Measurements from ENCODE around the gene SETD9.

Gene SETD9

DNA sequence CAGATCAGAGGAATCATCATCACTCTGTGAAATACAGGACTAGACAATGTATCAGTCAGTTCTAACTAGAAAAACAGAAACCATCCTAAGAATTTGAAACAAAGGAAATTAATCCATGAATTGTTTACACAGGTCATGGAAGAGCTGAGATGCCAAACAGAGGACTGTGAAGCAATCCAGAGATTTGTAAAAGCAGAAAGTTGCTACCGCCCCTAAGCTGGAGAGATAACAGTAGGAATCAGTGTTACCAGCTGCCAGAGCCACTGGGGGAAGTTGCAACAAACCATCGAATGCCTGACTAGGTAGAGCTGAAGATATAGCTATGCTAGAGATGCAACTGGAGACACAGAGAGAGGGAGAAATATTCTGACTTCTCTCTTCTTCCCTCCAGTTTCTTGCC lies 52.9 kb downstream of the SETD9 start:
- no peaks in the 10 kb centered on the region for H3K4me1 ChIP-seq (ENCODE audit: control insufficient read depth, insufficient read depth, low read depth, low read length)
- no peak overlapping the region for H4K91ac ChIP-seq (ENCODE audit: low read length)
- H2AK5ac ChIP-seq (ENCODE audit: low read length, severe bottlenecking), result no peak overlapping the region
- H3K9ac ChIP-seq (ENCODE audit: low read length), result no peak overlapping the region
- no peak overlapping the region for H2BK15ac ChIP-seq (ENCODE audit: low read depth, poor library complexity, severe bottlenecking)
- no peak overlapping the region for H2BK120ac ChIP-seq (ENCODE audit: low read depth, low read length)
- no peak overlapping the region for H2BK12ac ChIP-seq (ENCODE audit: low read length in 2 of 2)
- WGBS, result 29% methylated on average over 1 of the region's 2 CpGs
- H3K4me3 ChIP-seq (ENCODE audit: insufficient read depth in 1 of 2, low read depth in 1 of 2, low read length in 2 of 2), result no peak overlapping the region
- no peak overlapping the region for H4K8ac ChIP-seq (ENCODE audit: low read length)
- H3K23ac ChIP-seq (ENCODE audit: low read length in 2 of 2), result no peak overlapping the region
- H2AFZ ChIP-seq (ENCODE audit: low read depth, low read length), result no peak overlapping the region
- DNase-seq, result peak; percentile 5
- no peak overlapping the region for H3K18ac ChIP-seq (ENCODE audit: low read depth in 1 of 2, low read length in 2 of 2)
- H3K27me3 ChIP-seq (ENCODE audit: control insufficient read depth in 1 of 2, insufficient read depth in 1 of 2, low read length in 2 of 2), result peaks cover 50 to 61% of the 10 kb centered on the region in 2 experiments
- no peaks in the 10 kb centered on the region for H3K9me3 ChIP-seq (ENCODE audit: control insufficient read depth, low read length)
- H3K36me3 ChIP-seq (ENCODE audit: control insufficient read depth in 1 of 2, insufficient read depth in 2 of 2, low read depth in 1 of 2, low read length in 2 of 2), result no peaks in the 10 kb centered on the region
- no peak overlapping the region for H3K4me2 ChIP-seq (ENCODE audit: low read length, poor library complexity, severe bottlenecking)
- H3K14ac ChIP-seq (ENCODE audit: low read length in 2 of 2), result no peak overlapping the region
- H3K79me1 ChIP-seq (replicated peaks; ENCODE audit: low read length, poor library complexity, severe bottlenecking), result no peaks in the 10 kb centered on the region
- H3K27ac ChIP-seq (ENCODE audit: low read length, poor library complexity, severe bottlenecking), result no peak overlapping the region
- no peak overlapping the region for H2BK5ac ChIP-seq (ENCODE audit: low read depth, low read length, poor library complexity, severe bottlenecking)
- peak overlapping the region in 1 of 2 experiments; percentile 16 for H3K4ac ChIP-seq (ENCODE audit: low read depth in 1 of 2, low read length in 2 of 2)

DNA sequence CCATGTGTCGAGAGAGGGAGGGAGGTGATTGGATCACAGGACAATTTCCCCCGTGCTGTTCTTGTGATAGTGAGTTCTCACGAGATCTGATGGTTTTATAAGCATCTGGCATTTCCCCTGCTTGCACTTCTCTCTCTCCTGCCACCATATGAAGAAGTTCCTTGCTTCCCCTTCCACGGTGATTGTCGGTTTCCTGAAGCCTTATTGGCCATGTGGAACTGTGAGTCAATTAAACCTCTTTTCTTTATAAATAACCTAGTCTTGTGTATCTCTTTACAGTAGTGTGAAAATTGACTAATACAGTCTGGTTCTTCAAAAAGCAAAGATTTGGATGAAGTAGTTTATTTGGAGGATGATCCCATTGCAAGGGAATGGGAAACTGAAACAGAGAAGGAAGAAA lies 53.9 kb downstream of the SETD9 start:
- WGBS, result 80% methylated on average over 2 of the region's 5 CpGs
- H3K14ac ChIP-seq (ENCODE audit: low read length in 2 of 2), result no peak overlapping the region
- DNase-seq, result no peak

GRCh38 chr5:56964173-56964572 lies 54.8 kb downstream of the SETD9 start:
- H3K4me2 ChIP-seq (ENCODE audit: low read length, poor library complexity, severe bottlenecking), result no peak overlapping the region
- no peak overlapping the region for H2AFZ ChIP-seq (ENCODE audit: low read depth, low read length)
- H4K8ac ChIP-seq (ENCODE audit: low read length), result no peak overlapping the region
- no peak overlapping the region for H3K4ac ChIP-seq (ENCODE audit: low read depth in 1 of 2, low read length in 2 of 2)
- H3K27ac ChIP-seq (ENCODE audit: low read length, poor library complexity, severe bottlenecking), result no peak overlapping the region
- H3K27me3 ChIP-seq (ENCODE audit: control insufficient read depth in 1 of 2, insufficient read depth in 1 of 2, low read length in 2 of 2), result peaks cover 44 to 56% of the 10 kb centered on the region in 2 experiments
- H3K4me3 ChIP-seq (ENCODE audit: insufficient read depth in 1 of 2, low read depth in 1 of 2, low read length in 2 of 2), result no peak overlapping the region
- H3K14ac ChIP-seq (ENCODE audit: low read length in 2 of 2), result no peak overlapping the region
- H3K23ac ChIP-seq (ENCODE audit: low read length in 2 of 2), result no peak overlapping the region
- H3K18ac ChIP-seq (ENCODE audit: low read depth in 1 of 2, low read length in 2 of 2), result no peak overlapping the region
- H3K9me3 ChIP-seq (ENCODE audit: control insufficient read depth, low read length), result peaks cover 2% of the 10 kb centered on the region
- H3K9ac ChIP-seq (ENCODE audit: low read length), result no peak overlapping the region
- no peaks in the 10 kb centered on the region for H3K36me3 ChIP-seq (ENCODE audit: control insufficient read depth in 1 of 2, insufficient read depth in 2 of 2, low read depth in 1 of 2, low read length in 2 of 2)
- H4K91ac ChIP-seq (ENCODE audit: low read length), result no peak overlapping the region
- no peak overlapping the region for H2BK5ac ChIP-seq (ENCODE audit: low read depth, low read length, poor library complexity, severe bottlenecking)
- H2BK15ac ChIP-seq (ENCODE audit: low read depth, poor library complexity, severe bottlenecking), result no peak overlapping the region
- peak; percentile 48 for DNase-seq
- H3K4me1 ChIP-seq (ENCODE audit: control insufficient read depth, insufficient read depth, low read depth, low read length), result no peaks in the 10 kb centered on the region
- no peak overlapping the region for H2AK5ac ChIP-seq (ENCODE audit: low read length, severe bottlenecking)
- 100% methylated on average over 1 of the region's 2 CpGs for WGBS
- no peaks in the 10 kb centered on the region for H3K79me1 ChIP-seq (replicated peaks; ENCODE audit: low read length, poor library complexity, severe bottlenecking)
- no peak overlapping the region for H2BK12ac ChIP-seq (ENCODE audit: low read length in 2 of 2)
- H2BK120ac ChIP-seq (ENCODE audit: low read depth, low read length), result no peak overlapping the region

More for the DNA sequence above, 53.9 kb downstream of the SETD9 start:
- Histone ChIP-seq H3K9ac (ENCODE audit: low read length) (no peak overlapping the region), H3K18ac (ENCODE audit: low read depth in 1 of 2, low read length in 2 of 2) (no peak overlapping the region), H3K4me3 (ENCODE audit: insufficient read depth in 1 of 2, low read depth in 1 of 2, low read length in 2 of 2) (no peak overlapping the region), H2AK5ac (ENCODE audit: low read length, severe bottlenecking) (no peak overlapping the region), H3K27me3 (ENCODE audit: control insufficient read depth in 1 of 2, insufficient read depth in 1 of 2, low read length in 2 of 2) (peaks cover 44 to 63% of the 10 kb centered on the region in 2 experiments), H2BK15ac (ENCODE audit: low read depth, poor library complexity, severe bottlenecking) (no peak overlapping the region), H3K79me1 (replicated peaks; ENCODE audit: low read length, poor library complexity, severe bottlenecking) (no peaks in the 10 kb centered on the region), H4K8ac (ENCODE audit: low read length) (no peak overlapping the region), H4K91ac (ENCODE audit: low read length) (no peak overlapping the region), H3K36me3 (ENCODE audit: control insufficient read depth in 1 of 2, insufficient read depth in 2 of 2, low read depth in 1 of 2, low read length in 2 of 2) (no peaks in the 10 kb centered on the region), H3K4me1 (ENCODE audit: control insufficient read depth, insufficient read depth, low read depth, low read length) (no peaks in the 10 kb centered on the region), H2AFZ (ENCODE audit: low read depth, low read length) (no peak overlapping the region), H3K27ac (ENCODE audit: low read length, poor library complexity, severe bottlenecking) (no peak overlapping the region), H2BK12ac (ENCODE audit: low read length in 2 of 2) (no peak overlapping the region), H3K4ac (ENCODE audit: low read depth in 1 of 2, low read length in 2 of 2) (no peak overlapping the region), H3K9me3 (ENCODE audit: control insufficient read depth, low read length) (no peaks in the 10 kb centered on the region), H3K23ac (ENCODE audit: low read length in 2 of 2) (no peak overlapping the region), H2BK5ac (ENCODE audit: low read depth, low read length, poor library complexity, severe bottlenecking) (no peak overlapping the region), H3K4me2 (ENCODE audit: low read length, poor library complexity, severe bottlenecking) (no peak overlapping the region), H2BK120ac (ENCODE audit: low read depth, low read length) (no peak overlapping the region)
